ENCODE measurements around the gene ECE2.

Gene ECE2

DNA sequence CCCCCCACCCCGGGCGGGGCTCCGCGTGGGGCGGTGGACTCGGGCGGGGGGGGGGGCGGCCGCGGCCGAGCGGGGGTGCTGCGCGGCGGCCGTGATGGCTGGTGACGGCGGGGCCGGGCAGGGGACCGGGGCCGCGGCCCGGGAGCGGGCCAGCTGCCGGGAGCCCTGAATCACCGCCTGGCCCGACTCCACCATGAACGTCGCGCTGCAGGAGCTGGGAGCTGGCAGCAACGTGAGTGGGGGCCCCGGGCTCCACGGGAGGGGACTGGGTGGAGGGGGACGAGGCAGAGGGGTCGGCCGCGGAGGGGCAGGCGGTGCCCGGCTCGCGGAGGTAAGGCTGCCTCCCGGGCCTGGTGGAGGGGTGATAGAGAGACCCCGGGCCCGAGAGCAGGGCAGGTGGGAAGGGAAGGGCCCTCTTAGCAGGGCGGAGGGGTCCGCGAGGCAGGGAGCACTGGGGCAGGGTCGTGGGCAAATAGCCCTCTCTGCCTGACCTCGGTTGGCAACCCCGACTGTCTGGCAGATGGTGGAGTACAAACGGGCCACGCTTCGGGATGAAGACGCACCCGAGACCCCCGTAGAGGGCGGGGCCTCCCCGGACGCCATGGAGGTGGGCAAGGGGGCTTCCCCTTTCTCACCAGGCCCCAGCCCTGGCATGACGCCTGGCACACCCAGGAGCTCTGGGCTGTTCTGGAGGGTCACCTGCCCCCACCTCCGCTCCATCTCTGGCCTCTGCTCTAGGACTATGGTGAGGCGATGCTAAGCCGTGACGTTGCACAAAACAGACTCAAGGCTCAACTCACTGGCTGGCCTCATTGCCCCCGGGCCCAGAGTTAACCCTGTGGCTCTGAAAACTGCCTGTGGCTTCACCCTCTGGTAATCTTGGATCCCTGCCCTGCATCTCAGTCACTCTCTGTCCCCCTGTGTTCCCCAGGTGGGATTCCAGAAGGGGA, at the start of gene ECE2:
Gene ECE2, plus strand, starts transcription at position 62 of the 950 bp plus-strand sequence. Its CDS starts 132 bp downstream, at position 194.
- TF ChIP-seq, protein P1, sequence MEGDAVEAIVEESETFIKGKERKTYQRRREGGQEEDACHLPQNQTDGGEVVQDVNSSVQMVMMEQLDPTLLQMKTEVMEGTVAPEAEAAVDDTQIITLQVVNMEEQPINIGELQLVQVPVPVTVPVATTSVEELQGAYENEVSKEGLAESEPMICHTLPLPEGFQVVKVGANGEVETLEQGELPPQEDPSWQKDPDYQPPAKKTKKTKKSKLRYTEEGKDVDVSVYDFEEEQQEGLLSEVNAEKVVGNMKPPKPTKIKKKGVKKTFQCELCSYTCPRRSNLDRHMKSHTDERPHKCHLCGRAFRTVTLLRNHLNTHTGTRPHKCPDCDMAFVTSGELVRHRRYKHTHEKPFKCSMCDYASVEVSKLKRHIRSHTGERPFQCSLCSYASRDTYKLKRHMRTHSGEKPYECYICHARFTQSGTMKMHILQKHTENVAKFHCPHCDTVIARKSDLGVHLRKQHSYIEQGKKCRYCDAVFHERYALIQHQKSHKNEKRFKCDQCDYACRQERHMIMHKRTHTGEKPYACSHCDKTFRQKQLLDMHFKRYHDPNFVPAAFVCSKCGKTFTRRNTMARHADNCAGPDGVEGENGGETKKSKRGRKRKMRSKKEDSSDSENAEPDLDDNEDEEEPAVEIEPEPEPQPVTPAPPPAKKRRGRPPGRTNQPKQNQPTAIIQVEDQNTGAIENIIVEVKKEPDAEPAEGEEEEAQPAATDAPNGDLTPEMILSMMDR (IDR thresholded peaks at IDR 0.05; ENCODE audit: low read depth, low read length, missing control alignments): no peak
- in situ Hi-C loops (cut with HindIII; ENCODE audit: low pct_ligation_motif_present, low sequenced_read_pairs): no loop called here
- no peak within 1 kb of the TSS for H3K4me3 ChIP-seq (ENCODE audit: low read depth, low read length)
- peaks cover 21% of the 10 kb centered on the region for H3K27me3 ChIP-seq (replicated peaks)
- no peaks in the 10 kb centered on the region for H3K36me3 ChIP-seq (replicated peaks)
- H3K27ac ChIP-seq: no peak within 1 kb of the TSS
- no peak for DNase-seq

GRCh38 chr3:184227481-184227935, 48.3 kb upstream of the ECE2 start:
- TF ChIP-seq, protein P1 (IDR thresholded peaks at IDR 0.05; ENCODE audit: low read depth, low read length, missing control alignments): peak; percentile 95
- in situ Hi-C loops (cut with HindIII; ENCODE audit: low pct_ligation_motif_present, low sequenced_read_pairs): no loop called here
- Histone ChIP-seq H3K27ac (no peak overlapping the region), H3K27me3 (replicated peaks) (peaks cover 46% of the 10 kb centered on the region), H3K4me3 (ENCODE audit: low read depth, low read length) (no peak overlapping the region), H3K36me3 (replicated peaks) (no peaks in the 10 kb centered on the region)
- DNase-seq: no peak

DNA sequence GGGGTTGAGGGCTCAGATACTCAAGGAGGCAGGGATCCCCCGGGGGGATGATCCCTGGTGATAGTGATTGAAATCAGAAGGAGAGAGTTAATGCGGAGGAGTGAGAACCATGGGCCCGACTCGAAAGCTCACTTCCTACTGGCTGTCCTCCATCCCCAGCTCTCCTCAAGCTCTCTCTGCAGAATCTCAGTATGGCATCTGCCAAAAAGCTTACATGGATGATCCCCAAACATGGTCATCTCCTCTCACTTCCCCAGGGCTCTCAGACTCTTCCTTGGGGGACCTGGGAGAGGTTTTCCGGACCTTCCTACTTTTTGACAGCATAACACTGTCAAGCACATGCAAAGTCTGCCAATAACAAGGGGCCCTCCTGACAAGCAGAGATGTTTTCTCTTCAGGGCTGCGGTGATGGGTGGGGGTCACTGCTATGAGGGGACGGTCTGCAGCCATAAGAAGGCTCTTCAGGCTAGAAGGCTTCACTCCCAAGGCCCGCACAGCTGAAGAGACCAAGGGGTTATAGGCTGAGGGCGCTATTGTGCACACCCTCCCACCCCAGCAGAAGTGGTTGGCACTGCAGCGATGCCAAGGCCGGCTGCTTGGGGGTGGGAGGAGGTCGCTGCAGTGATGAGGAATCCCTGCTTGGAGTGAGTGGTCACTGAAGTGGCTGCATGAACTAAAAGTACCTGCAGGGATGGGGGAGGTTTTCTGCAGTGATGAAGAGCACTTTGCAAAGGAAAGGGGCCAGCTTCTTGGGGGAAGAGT, 47.3 kb upstream of the ECE2 start:
- TF ChIP-seq, protein P1 (IDR thresholded peaks at IDR 0.05; ENCODE audit: low read depth, low read length, missing control alignments): no peak
- Histone ChIP-seq H3K27ac (no peak overlapping the region), H3K36me3 (replicated peaks) (no peaks in the 10 kb centered on the region), H3K4me3 (ENCODE audit: low read depth, low read length) (no peak overlapping the region), H3K27me3 (replicated peaks) (peaks cover 51% of the 10 kb centered on the region)
- no peak for DNase-seq
- in situ Hi-C loops (cut with HindIII; ENCODE audit: low pct_ligation_motif_present, low sequenced_read_pairs): no loop called here

- H3K27me3 ChIP-seq (replicated peaks): peaks cover 51% of the 10 kb centered on the region
- DNase-seq: no peak
- H3K27ac ChIP-seq: no peak within 1 kb of the TSS
- H3K4me3 ChIP-seq (ENCODE audit: low read depth, low read length): peak within 1 kb of the TSS; percentile 39
- in situ Hi-C loops (cut with HindIII; ENCODE audit: low pct_ligation_motif_present, low sequenced_read_pairs): no loop called here
- no peaks in the 10 kb centered on the region for H3K36me3 ChIP-seq (replicated peaks)
- TF ChIP-seq, protein P1 (IDR thresholded peaks at IDR 0.05; ENCODE audit: low read depth, low read length, missing control alignments): no peak
Observed at GRCh38 chr3:184229394-184230080, 46.3 kb upstream of the ECE2 start, which contains the start of gene VWA5B2. Gene VWA5B2 (plus strand): TSS chr3:184229585. CDS start chr3:184230529, 944 bp downstream.

DNA sequence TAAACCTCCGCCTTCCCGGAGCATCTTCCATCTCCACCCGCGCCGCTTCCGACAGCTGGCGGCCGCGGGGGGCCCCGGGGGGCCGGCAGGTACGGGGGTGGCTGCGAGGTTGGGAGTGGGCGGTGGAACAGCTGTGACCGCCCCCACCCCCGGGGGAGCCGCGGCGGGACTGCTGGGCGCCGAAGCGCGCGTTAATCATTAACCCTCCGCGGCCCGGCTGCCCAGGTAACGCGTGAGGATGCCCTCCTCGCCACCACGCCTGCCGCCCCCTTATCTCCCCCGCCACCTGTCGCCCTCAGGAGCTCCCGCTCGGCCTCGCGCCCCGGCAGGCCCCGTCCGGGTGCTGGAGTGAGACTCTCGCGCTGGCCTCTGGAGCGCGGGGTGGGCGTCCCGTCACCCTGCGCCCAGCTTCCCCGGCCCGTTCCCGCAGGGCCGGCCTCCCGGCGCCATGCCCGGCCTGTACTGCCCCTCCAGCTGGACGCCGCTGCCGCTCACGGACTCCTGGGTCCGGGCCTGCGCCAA, 45.7 kb upstream of the ECE2 start:
- Histone ChIP-seq H3K27ac (no peak overlapping the region), H3K4me3 (ENCODE audit: low read depth, low read length) (no peak overlapping the region), H3K27me3 (replicated peaks) (peaks cover 51% of the 10 kb centered on the region), H3K36me3 (replicated peaks) (no peaks in the 10 kb centered on the region)
- TF ChIP-seq, protein P1 (IDR thresholded peaks at IDR 0.05; ENCODE audit: low read depth, low read length, missing control alignments): no peak
- in situ Hi-C loops (cut with HindIII; ENCODE audit: low pct_ligation_motif_present, low sequenced_read_pairs): no loop called here
- DNase-seq: no peak
